ENCODE data around the gene NDUFS7. TPM values are rescaled to one million over a fixed set of nuclear protein-coding genes. Genes with fewer than 3 reads are reported as not detected.

Gene NDUFS7
- total RNA-seq, 2 experiments from 2014 or later, result 132 to 147 TPM

Other genes with a start within 250 kb of the NDUFS7 start
- 17.6 and 26.6 TPM in 2 replicates for gene SBNO2, start 209.6 kb upstream of the NDUFS7 start, total RNA-seq (2014; rRNA removed; shearing (Covaris generic))
- gene SBNO2, start 209.6 kb upstream of the NDUFS7 start, total RNA-seq (2022), result 43.3 and 48.8 TPM in 2 replicates
- 68.7 and 78.4 TPM in 2 replicates for gene STK11, start 178.1 kb upstream of the NDUFS7 start, total RNA-seq (2014; rRNA removed; shearing (Covaris generic))
- 76.5 and 82.2 TPM in 2 replicates for gene STK11, start 178.1 kb upstream of the NDUFS7 start, total RNA-seq (2022)
- 0.09 and 0.33 TPM in 2 replicates for gene CBARP, start 145.9 kb upstream of the NDUFS7 start, total RNA-seq (2014; rRNA removed; shearing (Covaris generic))
- 0.13 and 0.18 TPM in 2 replicates for gene CBARP, start 145.9 kb upstream of the NDUFS7 start, total RNA-seq (2022)
- gene ATP5F1D, start 142.2 kb upstream of the NDUFS7 start, total RNA-seq (2014; rRNA removed; shearing (Covaris generic)), result 51.8 and 82.1 TPM in 2 replicates
- gene ATP5F1D, start 142.2 kb upstream of the NDUFS7 start, total RNA-seq (2022), result 207 and 266 TPM in 2 replicates
- gene MIDN, start 135.3 kb upstream of the NDUFS7 start, total RNA-seq (2014; rRNA removed; shearing (Covaris generic)), result 11.7 and 20.3 TPM in 2 replicates
- 70.9 and 75.8 TPM in 2 replicates for gene MIDN, start 135.3 kb upstream of the NDUFS7 start, total RNA-seq (2022)
- 278 and 287 TPM in 2 replicates for gene CIRBP, start 114.6 kb upstream of the NDUFS7 start, total RNA-seq (2014; rRNA removed; shearing (Covaris generic))
- gene CIRBP, start 114.6 kb upstream of the NDUFS7 start, total RNA-seq (2022), result 309 and 321 TPM in 2 replicates
- 52.6 and 53.2 TPM in 2 replicates for gene FAM174C, start 108.4 kb upstream of the NDUFS7 start, total RNA-seq (2014; rRNA removed; shearing (Covaris generic))
- gene FAM174C, start 108.4 kb upstream of the NDUFS7 start, total RNA-seq (2022), result 79.8 and 81.5 TPM in 2 replicates
- not detected in 2 replicates for gene EFNA2, start 98.0 kb upstream of the NDUFS7 start, total RNA-seq (2014; rRNA removed; shearing (Covaris generic))
- gene EFNA2, start 98.0 kb upstream of the NDUFS7 start, total RNA-seq (2022), result not detected in 2 replicates
- gene GAMT, start 17.6 kb downstream of the NDUFS7 start, total RNA-seq (2014; rRNA removed; shearing (Covaris generic)), result 9.7 and 14.4 TPM in 2 replicates
- 17.6 and 27.5 TPM in 2 replicates for gene GAMT, start 17.6 kb downstream of the NDUFS7 start, total RNA-seq (2022)
- gene DAZAP1, start 23.7 kb downstream of the NDUFS7 start, total RNA-seq (2014; rRNA removed; shearing (Covaris generic)), result 170 and 210 TPM in 2 replicates
- gene DAZAP1, start 23.7 kb downstream of the NDUFS7 start, total RNA-seq (2022), result 373 and 383 TPM in 2 replicates
- 2,068 and 2,241 TPM in 2 replicates for gene RPS15, start 54.5 kb downstream of the NDUFS7 start, total RNA-seq (2014; rRNA removed; shearing (Covaris generic))
- gene RPS15, start 54.5 kb downstream of the NDUFS7 start, total RNA-seq (2022), result 1,654 and 1,860 TPM in 2 replicates
- gene APC2, start 66.2 kb downstream of the NDUFS7 start, total RNA-seq (2014; rRNA removed; shearing (Covaris generic)), result 0.23 and 0.57 TPM in 2 replicates
- gene APC2, start 66.2 kb downstream of the NDUFS7 start, total RNA-seq (2022), result 2.4 and 5.5 TPM in 2 replicates
- gene C19orf25, start 95.3 kb downstream of the NDUFS7 start, total RNA-seq (2014; rRNA removed; shearing (Covaris generic)), result 27.1 and 45.6 TPM in 2 replicates
- gene C19orf25, start 95.3 kb downstream of the NDUFS7 start, total RNA-seq (2022), result 54.6 and 58.6 TPM in 2 replicates
- 1.9 and 8.3 TPM in 2 replicates for gene PCSK4, start 106.4 kb downstream of the NDUFS7 start, total RNA-seq (2014; rRNA removed; shearing (Covaris generic))
- 13.0 and 15.7 TPM in 2 replicates for gene PCSK4, start 106.4 kb downstream of the NDUFS7 start, total RNA-seq (2022)
- gene REEP6, start 107.3 kb downstream of the NDUFS7 start, total RNA-seq (2014; rRNA removed; shearing (Covaris generic)), result 0.46 and 1.3 TPM in 2 replicates
- gene REEP6, start 107.3 kb downstream of the NDUFS7 start, total RNA-seq (2022), result 3.1 and 3.6 TPM in 2 replicates
- gene ADAMTSL5, start 129.1 kb downstream of the NDUFS7 start, total RNA-seq (2014; rRNA removed; shearing (Covaris generic)), result not detected in 2 replicates
- 0.34 TPM in 1 of 2 replicates, not detected in the other for gene ADAMTSL5, start 129.1 kb downstream of the NDUFS7 start, total RNA-seq (2022)
- 0.31 TPM in 1 of 2 replicates, not detected in the other for gene PLK5, start 140.2 kb downstream of the NDUFS7 start, total RNA-seq (2014; rRNA removed; shearing (Covaris generic))
- gene PLK5, start 140.2 kb downstream of the NDUFS7 start, total RNA-seq (2022), result 0.17 and 0.26 TPM in 2 replicates
- 11.7 and 13.6 TPM in 2 replicates for gene MEX3D, start 184.4 kb downstream of the NDUFS7 start, total RNA-seq (2014; rRNA removed; shearing (Covaris generic))
- gene MEX3D, start 184.4 kb downstream of the NDUFS7 start, total RNA-seq (2022), result 9.4 and 11.9 TPM in 2 replicates
- 147 and 172 TPM in 2 replicates for gene MBD3, start 209.0 kb downstream of the NDUFS7 start, total RNA-seq (2014; rRNA removed; shearing (Covaris generic))
- 168 TPM in 2 replicates for gene MBD3, start 209.0 kb downstream of the NDUFS7 start, total RNA-seq (2022)
- 85.3 and 86.2 TPM in 2 replicates for gene UQCR11, start 221.6 kb downstream of the NDUFS7 start, total RNA-seq (2014; rRNA removed; shearing (Covaris generic))
- 143 and 187 TPM in 2 replicates for gene UQCR11, start 221.6 kb downstream of the NDUFS7 start, total RNA-seq (2022)